MCF 10A (cell line): ENCODE data around the gene OSBPL2. TPM values are rescaled to one million over a fixed set of nuclear protein-coding genes. Genes with fewer than 3 reads are reported as not detected.

Experiments
- BruUV-seq: library from RNA; stranded (reverse); fragments of 400-500 nt; replicated peaks from 2 replicates; lab custom pipeline; 2021; lab: Mats Ljungman, UMichigan
- CTCF ChIA-PET: fragments of 300-600 bp; sonication (Branson Sonifier 250); formaldehyde crosslinking; extraction: SDS; loops from one replicate; lab custom pipeline; 2021; ENCODE audit warnings: antibody characterized with exemption, inconsistent platforms; lab: Yijun Ruan, JAX
- POLR2A ChIA-PET: fragments of 300-600, 350-650 bp; sonication (Branson Sonifier 250); formaldehyde crosslinking; extraction: SDS; loops from one replicate; lab custom pipeline; 2020; ENCODE audit warnings: antibody characterized with exemption, inconsistent platforms; lab: Yijun Ruan, JAX
- DNase-seq: peaks from one replicate; pipeline ENCODE4 v3.0.0-alpha.2; 2018; ENCODE audit not compliant: unreplicated experiment
- H3K27ac Mint-ChIP-seq: one replicate; pipeline ENCODE4 v1.8.0; 2022; ENCODE audit warnings: mild to moderate bottlenecking, low read depth, mixed read lengths; ENCODE audit not compliant: unreplicated experiment
- H3K27me3 Mint-ChIP-seq: one replicate; pipeline ENCODE4 v1.8.0; 2022; ENCODE audit warnings: mixed read lengths; ENCODE audit not compliant: insufficient read depth, unreplicated experiment
- H3K36me3 Mint-ChIP-seq: one replicate; pipeline ENCODE4 v1.8.0; 2022; ENCODE audit warnings: mild to moderate bottlenecking, moderate library complexity, mixed read lengths; ENCODE audit not compliant: insufficient read depth, unreplicated experiment
- H3K4me1 Mint-ChIP-seq: one replicate; pipeline ENCODE4 v1.8.0; 2022; ENCODE audit warnings: mixed read lengths; ENCODE audit not compliant: insufficient read depth, unreplicated experiment
- H3K4me3 Mint-ChIP-seq: one replicate; pipeline ENCODE4 v1.8.0; 2022; ENCODE audit warnings: mild to moderate bottlenecking, moderate library complexity, mixed read lengths; ENCODE audit not compliant: unreplicated experiment
- H3K9me3 Mint-ChIP-seq: one replicate; pipeline ENCODE4 v1.8.0; 2022; ENCODE audit warnings: mixed read lengths; ENCODE audit not compliant: unreplicated experiment
- CTCF ChIP-seq: fragments of 200-600 bp; IDR thresholded peaks from one replicate; pipeline ENCODE4 v1.8.0; 2022; ENCODE audit warnings: antibody characterized with exemption, mild to moderate bottlenecking; ENCODE audit not compliant: unreplicated experiment
- intact Hi-C: fragments of 100-400 bp; cut with micrococcal nuclease; formaldehyde crosslinking; loops from 2 replicates; pipeline ENCODE4 v1.14.1; 2022
- total RNA-seq: library from RNA; stranded (reverse); gene quantifications from 2 replicates; pipeline ENCODE4 v1.2.3, GENCODE V29; 2022

OSBPL2 gene
- total RNA-seq, 1 experiment from 2014 or later = 38.8 TPM

GRCh38 chr20:62246431-62246830 lies 8.1 kb downstream of the OSBPL2 start:
- ChIA-PET POLR2A (no interaction called here), CTCF (interaction anchor here (0.5 to 1.0 kb wide), 3 partner anchors 104 to 136 kb away, joined by 3 read pairs; no protein-coding TSS in a partner anchor)

GRCh38 chr20:62246872-62247652 lies 8.7 kb downstream of the OSBPL2 start:
- no peak for TF ChIP-seq CTCF
- Mint-ChIP-seq H3K27me3 (no peaks in the 10 kb centered on the region), H3K4me3 (no peak overlapping the region), H3K4me1 (no peaks in the 10 kb centered on the region), H3K27ac (no peak overlapping the region), H3K9me3 (no peaks in the 10 kb centered on the region), H3K36me3 (peaks cover 12% of the 10 kb centered on the region)
- intact Hi-C loops = no loop called here
- ChIA-PET CTCF (interaction anchor here (0.6 kb wide), 1 partner anchor 135 kb away, joined by 3 read pairs; no protein-coding TSS in a partner anchor), POLR2A (no interaction called here)
- DNase-seq = no peak
- BruUV-seq = no TSS peak

More at GRCh38 chr20:62246431-62246830, 8.1 kb downstream of the OSBPL2 start:
- H3K9me3 Mint-ChIP-seq = no peaks in the 10 kb centered on the region
- H3K27ac Mint-ChIP-seq = no peak overlapping the region
- H3K27me3 Mint-ChIP-seq = no peaks in the 10 kb centered on the region
- peaks cover 12% of the 10 kb centered on the region for H3K36me3 Mint-ChIP-seq
- DNase-seq = no peak
- BruUV-seq = no TSS peak
- no peak overlapping the region for H3K4me3 Mint-ChIP-seq
- no peak for TF ChIP-seq CTCF
- H3K4me1 Mint-ChIP-seq = peaks cover 2% of the 10 kb centered on the region
- intact Hi-C loops = no loop called here

GRCh38 chr20:62248890-62249560 lies 10.7 kb downstream of the OSBPL2 start:
- Mint-ChIP-seq H3K27me3 (no peaks in the 10 kb centered on the region), H3K27ac (no peak overlapping the region), H3K4me3 (no peak overlapping the region), H3K36me3 (peaks cover 14% of the 10 kb centered on the region), H3K4me1 (no peaks in the 10 kb centered on the region), H3K9me3 (no peaks in the 10 kb centered on the region)
- DNase-seq = no peak
- BruUV-seq = no TSS peak
- ChIA-PET CTCF (no interaction called here), POLR2A (interaction anchor here (0.6 kb wide), 1 partner anchor 187 kb away, joined by 4 read pairs; no protein-coding TSS in a partner anchor)
- TF ChIP-seq CTCF = no peak
- intact Hi-C loops = no loop called here

- Mint-ChIP-seq H3K36me3 (peaks cover 24% of the 10 kb centered on the region), H3K4me3 (no peak overlapping the region), H3K27me3 (no peaks in the 10 kb centered on the region), H3K9me3 (no peaks in the 10 kb centered on the region), H3K4me1 (no peaks in the 10 kb centered on the region), H3K27ac (no peak overlapping the region)
- no TSS peak for BruUV-seq
- no peak for TF ChIP-seq CTCF
- peak; percentile 9 for DNase-seq
- intact Hi-C loops = no loop called here
- ChIA-PET POLR2A (interaction anchor here (1.9 kb wide), 1 partner anchor 12 kb away, joined by 4 read pairs; no protein-coding TSS in a partner anchor), CTCF (interaction anchor here (0.6 kb wide), 1 partner anchor 111 kb away, joined by 3 read pairs; no protein-coding TSS in a partner anchor)
These were observed 14.1 kb downstream of the OSBPL2 start for GRCh38 chr20:62252342-62252966.
